GM18505 (cell line): Measurements from ENCODE around the gene PAX3.
"Not testable (repeated sequence)": the region's sequence is repeated elsewhere in the genome, so short reads cannot be mapped to it uniquely, and the experiment has no call there.

Experiments used
- ATAC-seq: cut with Tn5 transposase; IDR thresholded peaks from one replicate; pipeline ENCODE4 v1.9.1; 2021; ENCODE audit not compliant: unreplicated experiment
- POLR2A ChIP-seq: IDR thresholded peaks from 4 replicates; pipeline ENCODE4 v1.6.1; 2011; ENCODE audit warnings: borderline replicate concordance; ENCODE audit not compliant: insufficient read depth, insufficient read length; ENCODE audit errors: extremely low read depth

PAX3 gene

GRCh38 chr2:222176890-222177289, 121.9 kb downstream of the PAX3 start:
- no peak for TF ChIP-seq POLR2A
- ATAC-seq, result no peak

GRCh38 chr2:222174450-222174849, 124.3 kb downstream of the PAX3 start:
- TF ChIP-seq POLR2A, result no peak
- ATAC-seq, result no peak

GRCh38 chr2:222169346-222169745, 129.5 kb downstream of the PAX3 start:
- ATAC-seq, result no peak
- no peak for TF ChIP-seq POLR2A

- TF ChIP-seq POLR2A, result no peak
- ATAC-seq, result no peak
Measured at GRCh38 chr2:222167762-222168161, 131.0 kb downstream of the PAX3 start.

- ATAC-seq, result no peak
- TF ChIP-seq POLR2A, result no peak
Measured at GRCh38 chr2:222160944-222161343, 137.9 kb downstream of the PAX3 start.

GRCh38 chr2:222160125-222160524, 138.7 kb downstream of the PAX3 start:
- no peak for ATAC-seq
- no peak for TF ChIP-seq POLR2A

GRCh38 chr2:222159221-222159620, 139.6 kb downstream of the PAX3 start:
- no peak for ATAC-seq
- TF ChIP-seq POLR2A, result no peak

GRCh38 chr2:222155003-222155664, 143.7 kb downstream of the PAX3 start:
- not testable (repeated sequence) for ATAC-seq
